Endothelial cell of umbilical vein (primary cell): ENCODE data around the gene CLEC2L. TPM values are rescaled to one million over a fixed set of nuclear protein-coding genes. Genes with fewer than 3 reads are reported as not detected.
A peak's percentile ranks its signal among the peaks of the same experiment; 100 is the strongest.

Source experiments
- BruUV-seq: library from RNA; stranded (reverse); fragments of 400-500 nt; replicated peaks from 2 replicates; lab custom pipeline; 2021; lab: Mats Ljungman, UMichigan
- CTCF ChIA-PET: fragments of 300-600, 350-600 bp; sonication (Branson Sonifier 250); formaldehyde crosslinking; loops from one replicate; lab custom pipeline; 2021; ENCODE audit warnings: antibody characterized with exemption, inconsistent platforms; lab: Charles Lee
- POLR2A ChIA-PET: fragments of 300-600, 350-600 bp; sonication (Branson Sonifier 250); formaldehyde crosslinking; loops from one replicate; lab custom pipeline; 2021; ENCODE audit warnings: antibody characterized with exemption, inconsistent platforms; lab: Charles Lee
- DNase-seq: peaks from one replicate; pipeline ENCODE4 v3.0.0-alpha.2; 2011; ENCODE audit warnings: low read depth, low spot score
- FAIRE-seq: peaks from 2 replicates; lab custom pipeline; 2011; peaks lifted over from hg19 to GRCh38; lab: Jason Lieb, UNC
- H2AFZ ChIP-seq: 2 replicates; pipeline ENCODE4 v1.6.0; 2012; ENCODE audit warnings: low read depth, low read length, control low read depth, inconsistent platforms
- H3K27ac ChIP-seq: 2 replicates; pipeline ENCODE4 v1.5.1; 2011; ENCODE audit warnings: low read depth, mild to moderate bottlenecking, control low read depth, low read length, moderate library complexity; ENCODE audit not compliant: insufficient read depth
- H3K27me3 ChIP-seq, 2 experiments: 2 replicates each; pipeline versions ENCODE4 v1.6.0 to v1.6.1; 2011; ENCODE audit warnings: low read length in 2 of 2, mixed read lengths in 1 of 2; ENCODE audit not compliant: control insufficient read depth in 2 of 2, insufficient read depth in 2 of 2
- H3K36me3 ChIP-seq, 2 experiments: 2 replicates in 1 of 2; 3 replicates in 1 of 2; pipeline ENCODE4 v1.5.1; 2011; ENCODE audit warnings: low read length in 2 of 2, mild to moderate bottlenecking in 1 of 2, moderate library complexity in 1 of 2; ENCODE audit not compliant: control insufficient read depth in 2 of 2, insufficient read depth in 2 of 2; ENCODE audit errors: extremely low read depth in 1 of 2
- H3K4me1 ChIP-seq: 3 replicates; pipeline ENCODE4 v1.5.1; 2011; ENCODE audit warnings: mild to moderate bottlenecking, low read length; ENCODE audit not compliant: control insufficient read depth, insufficient read depth; ENCODE audit errors: extremely low read depth
- H3K4me2 ChIP-seq: 2 replicates; pipeline ENCODE4 v1.6.1; 2011; ENCODE audit warnings: low read length, control low read depth, mixed read lengths; ENCODE audit not compliant: insufficient read depth
- H3K4me3 ChIP-seq, 3 experiments: fragments of 200-600 bp in 1 of 3; sonication (generic), shearing (Covaris generic) in 1 of 3; replicated peaks in 1 of 3; 2 replicates each; pipeline ENCODE4 v1.5.1; 2011 to 2016; ENCODE audit warnings: control low read depth in 3 of 3, low read length in 3 of 3, mild to moderate bottlenecking in 2 of 3, inconsistent platforms in 1 of 3, low read depth in 1 of 3, moderate library complexity in 1 of 3; ENCODE audit not compliant: insufficient read depth in 1 of 3
- H3K79me2 ChIP-seq: 2 replicates; pipeline ENCODE4 v1.6.0; 2012; ENCODE audit warnings: low read length, inconsistent platforms; ENCODE audit not compliant: control insufficient read depth, insufficient read depth
- H3K9ac ChIP-seq: replicated peaks from 2 replicates; pipeline ENCODE3; 2011; ENCODE audit warnings: low read length, control low read depth; ENCODE audit not compliant: insufficient read depth; ENCODE audit errors: extremely low read depth
- H3K9me1 ChIP-seq: replicated peaks from 3 replicates; pipeline ENCODE4 v1.6.0; 2011; ENCODE audit warnings: mild to moderate bottlenecking, low read length; ENCODE audit not compliant: control insufficient read depth, insufficient read depth; ENCODE audit errors: extremely low read depth
- H3K9me3 ChIP-seq: replicated peaks from 2 replicates; pipeline ENCODE4 v1.5.1; 2012; ENCODE audit warnings: low read length, inconsistent platforms; ENCODE audit not compliant: control insufficient read depth, insufficient read depth
- H4K20me1 ChIP-seq: replicated peaks from 2 replicates; pipeline ENCODE3; 2011; ENCODE audit warnings: mild to moderate bottlenecking, low read length; ENCODE audit not compliant: control insufficient read depth, insufficient read depth; ENCODE audit errors: extremely low read depth
- EZH2 ChIP-seq: IDR thresholded peaks from 2 replicates; pipeline ENCODE4 v1.6.1; 2012; ENCODE audit warnings: borderline replicate concordance, low read depth, mild to moderate bottlenecking, moderate library complexity, low read length, inconsistent platforms; ENCODE audit not compliant: severe bottlenecking
- FOS ChIP-seq: IDR thresholded peaks from 2 replicates; pipeline ENCODE4 v1.6.1; 2011; ENCODE audit warnings: mild to moderate bottlenecking, low read length, moderate library complexity, borderline replicate concordance; ENCODE audit not compliant: insufficient read depth
- MAX ChIP-seq: IDR thresholded peaks from 2 replicates; pipeline ENCODE4 v1.6.1; 2011; ENCODE audit not compliant: insufficient read depth, insufficient read length
- MYC ChIP-seq: IDR thresholded peaks from one replicate; pipeline ENCODE4 v1.6.1; 2011; ENCODE audit warnings: mild to moderate bottlenecking, low read depth, low read length
- POLR2A ChIP-seq: IDR thresholded peaks from 2 replicates; pipeline ENCODE4 v1.6.1; 2012; ENCODE audit warnings: low read depth, mild to moderate bottlenecking, control low read depth, low read length
- POLR2AphosphoS5 ChIP-seq: IDR thresholded peaks from 2 replicates; pipeline ENCODE4 v1.6.1; 2012; ENCODE audit warnings: low read depth, mild to moderate bottlenecking, control low read depth, low read length, moderate library complexity; ENCODE audit not compliant: insufficient read depth
- dilution Hi-C: fragments of 300-500 bp; cut with MboI; formaldehyde crosslinking; loops from one replicate; pipeline ENCODE4 v1.15.0; 2019; ENCODE audit warnings: low sequenced_read_pairs; ENCODE audit not compliant: extremely low pct_ligation_motif_present
- intact Hi-C: fragments of 100-400 bp; cut with micrococcal nuclease; formaldehyde crosslinking; loops from one replicate; pipeline ENCODE4 v1.10.0; 2022
- polyA plus RNA-seq, 4 experiments: library from polyadenylated mRNA; depleted of rRNA in 3 of 4; stranded (reverse) in 3 of 4; unstranded in 1 of 4; fragments of >200 nt; gene quantifications; 2 replicates each; pipeline versions ENCODE4 v1.2.1 to v1.2.3, GENCODE V29; 2011 to 2012; ENCODE audit warnings: missing spikeins in 1 of 4
- total RNA-seq: library from RNA; stranded (reverse); gene quantifications from 2 replicates; pipeline ENCODE4 v1.2.3, GENCODE V29; 2021
- TF ChIP-seq, protein P1 (sequence below), 2 donors: IDR thresholded peaks; 1 replicate in 1 of 2; 2 replicates in 1 of 2; pipeline ENCODE4 v1.5.1; 2011; ENCODE audit warnings: low read length in 2 of 2, mild to moderate bottlenecking in 2 of 2, moderate library complexity in 2 of 2, control low read depth in 1 of 2, inconsistent platforms in 1 of 2, low read depth in 1 of 2; ENCODE audit not compliant: insufficient read depth in 1 of 2; ENCODE audit errors: extremely low read depth in 1 of 2

Gene CLEC2L
- total and polyA plus RNA-seq, 2 donors (not counting 3 experiments of a cell fraction or from before 2014, with no cell fraction given), result not detected

- intact Hi-C loops (no loop called here), dilution Hi-C loops (no loop called here)
- FAIRE-seq (no peak), DNase-seq (no peak)
- H3K4me1 ChIP-seq, result no peaks in the 10 kb centered on the region
- no peak overlapping the region for H3K9ac ChIP-seq
- TF ChIP-seq MYC (no peak), FOS (no peak), EZH2 (no peak)
- H3K9me3 ChIP-seq, result no peaks in the 10 kb centered on the region
- H3K27me3 ChIP-seq, result no peaks in the 10 kb centered on the region
- H3K4me2 ChIP-seq, result no peak overlapping the region
- peaks cover 2 to 6% of the 10 kb centered on the region in 2 experiments for H3K36me3 ChIP-seq
- no peaks in the 10 kb centered on the region for H4K20me1 ChIP-seq
- no peak overlapping the region for H3K4me3 ChIP-seq
- no peak overlapping the region for H3K27ac ChIP-seq
- ChIA-PET POLR2A (no interaction called here), CTCF (no interaction called here)
- no peaks in the 10 kb centered on the region for H3K9me1 ChIP-seq
- no TSS peak for BruUV-seq
- H2AFZ ChIP-seq, result no peak overlapping the region
- no peaks in the 10 kb centered on the region for H3K79me2 ChIP-seq
Observed at GRCh38 chr7:139568813-139569490, 45.5 kb downstream of the CLEC2L start.

GRCh38 chr7:139570119-139570518 is 46.6 kb downstream of the CLEC2L start:
- H3K4me3 ChIP-seq, result no peak overlapping the region
- H3K27ac ChIP-seq, result no peak overlapping the region
- no peak overlapping the region for H3K4me2 ChIP-seq
- H3K9me3 ChIP-seq, result no peaks in the 10 kb centered on the region
- no peak for DNase-seq
- no peaks in the 10 kb centered on the region for H3K4me1 ChIP-seq
- TF ChIP-seq EZH2 (no peak), POLR2A (no peak), MYC (no peak), POLR2AphosphoS5 (no peak), MAX (no peak)
- TF ChIP-seq, protein P1, sequence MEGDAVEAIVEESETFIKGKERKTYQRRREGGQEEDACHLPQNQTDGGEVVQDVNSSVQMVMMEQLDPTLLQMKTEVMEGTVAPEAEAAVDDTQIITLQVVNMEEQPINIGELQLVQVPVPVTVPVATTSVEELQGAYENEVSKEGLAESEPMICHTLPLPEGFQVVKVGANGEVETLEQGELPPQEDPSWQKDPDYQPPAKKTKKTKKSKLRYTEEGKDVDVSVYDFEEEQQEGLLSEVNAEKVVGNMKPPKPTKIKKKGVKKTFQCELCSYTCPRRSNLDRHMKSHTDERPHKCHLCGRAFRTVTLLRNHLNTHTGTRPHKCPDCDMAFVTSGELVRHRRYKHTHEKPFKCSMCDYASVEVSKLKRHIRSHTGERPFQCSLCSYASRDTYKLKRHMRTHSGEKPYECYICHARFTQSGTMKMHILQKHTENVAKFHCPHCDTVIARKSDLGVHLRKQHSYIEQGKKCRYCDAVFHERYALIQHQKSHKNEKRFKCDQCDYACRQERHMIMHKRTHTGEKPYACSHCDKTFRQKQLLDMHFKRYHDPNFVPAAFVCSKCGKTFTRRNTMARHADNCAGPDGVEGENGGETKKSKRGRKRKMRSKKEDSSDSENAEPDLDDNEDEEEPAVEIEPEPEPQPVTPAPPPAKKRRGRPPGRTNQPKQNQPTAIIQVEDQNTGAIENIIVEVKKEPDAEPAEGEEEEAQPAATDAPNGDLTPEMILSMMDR (IDR thresholded peaks at IDR 0.05; ENCODE audit: extremely low read depth in 1 of 2, insufficient read depth in 1 of 2, low read depth in 1 of 2, low read length in 2 of 2), result no peak
- no peaks in the 10 kb centered on the region for H3K27me3 ChIP-seq
- peaks cover 0 to 9% of the 10 kb centered on the region in 2 experiments for H3K36me3 ChIP-seq
- no peak for FAIRE-seq
- H3K79me2 ChIP-seq, result no peaks in the 10 kb centered on the region
- dilution Hi-C loops (no loop called here), intact Hi-C loops (no loop called here)
- no peak overlapping the region for H3K9ac ChIP-seq
- H2AFZ ChIP-seq, result no peak overlapping the region
- no peaks in the 10 kb centered on the region for H3K9me1 ChIP-seq
- ChIA-PET POLR2A (no interaction called here), CTCF (interaction anchor here (1.1 kb wide), 1 partner anchor 12 kb away, joined by 6 read pairs; no protein-coding TSS in a partner anchor)
- H4K20me1 ChIP-seq, result no peaks in the 10 kb centered on the region
- BruUV-seq, result TSS peak; percentile 2
